GM10248 (cell line): ENCODE data around the gene ART1.

ENCODE experiments used
- CTCF ChIA-PET: fragments of 300-600 bp; sonication (Branson Sonifier 250); formaldehyde crosslinking; extraction: SDS; loops from one replicate; lab custom pipeline; 2021; ENCODE audit warnings: antibody characterized with exemption; lab: Yijun Ruan, JAX
- POLR2A ChIA-PET: fragments of 350-650 bp; sonication (Branson Sonifier 250); formaldehyde crosslinking; extraction: SDS; loops from one replicate; lab custom pipeline; 2020; ENCODE audit warnings: antibody characterized with exemption; lab: Yijun Ruan, JAX
- DNase-seq: peaks from one replicate; pipeline ENCODE4 v3.0.0; 2012; ENCODE audit errors: extremely low spot score
- CTCF ChIP-seq: IDR thresholded peaks from 2 replicates; pipeline ENCODE4 v1.5.1; 2012; ENCODE audit warnings: mild to moderate bottlenecking, low read depth; ENCODE audit errors: extremely low read depth, missing control alignments, control extremely low read depth

ART1 gene

DNA sequence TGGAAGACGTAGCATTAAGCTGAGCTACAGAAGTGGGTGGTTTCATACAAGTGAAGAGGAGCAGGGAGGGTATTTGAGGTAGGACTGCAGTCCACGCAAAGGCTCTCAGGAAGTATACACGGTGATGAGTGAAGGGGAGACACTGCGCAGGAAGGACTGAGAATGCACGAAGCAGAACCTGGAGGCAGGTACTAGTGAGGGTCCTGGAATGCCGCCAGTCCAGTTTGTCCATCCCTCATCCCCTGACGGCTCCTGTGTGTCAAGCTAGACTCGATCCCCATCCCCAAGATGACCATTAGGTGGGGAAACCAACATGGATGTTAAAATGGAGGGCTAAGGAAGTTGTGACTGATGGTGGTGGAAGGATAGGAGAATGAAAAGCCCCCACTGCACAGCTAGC lies 26.9 kb upstream of the ART1 start:
- DNase-seq, result no peak
- TF ChIP-seq CTCF, result no peak
- ChIA-PET POLR2A (no interaction called here), CTCF (interaction anchor here (0.7 to 2.4 kb wide), 3 partner anchors 8 to 13 kb away, joined by 3 to 11 read pairs (median 3); no protein-coding TSS in a partner anchor)

- DNase-seq, result no peak
- ChIA-PET CTCF (no interaction called here), POLR2A (interaction anchor here (0.6 kb wide), 1 partner anchor 79 kb away, joined by 4 read pairs; no protein-coding TSS in a partner anchor)
- no peak for TF ChIP-seq CTCF
These were observed 22.4 kb upstream of the ART1 start for GRCh38 chr11:3622521-3622920.

DNA sequence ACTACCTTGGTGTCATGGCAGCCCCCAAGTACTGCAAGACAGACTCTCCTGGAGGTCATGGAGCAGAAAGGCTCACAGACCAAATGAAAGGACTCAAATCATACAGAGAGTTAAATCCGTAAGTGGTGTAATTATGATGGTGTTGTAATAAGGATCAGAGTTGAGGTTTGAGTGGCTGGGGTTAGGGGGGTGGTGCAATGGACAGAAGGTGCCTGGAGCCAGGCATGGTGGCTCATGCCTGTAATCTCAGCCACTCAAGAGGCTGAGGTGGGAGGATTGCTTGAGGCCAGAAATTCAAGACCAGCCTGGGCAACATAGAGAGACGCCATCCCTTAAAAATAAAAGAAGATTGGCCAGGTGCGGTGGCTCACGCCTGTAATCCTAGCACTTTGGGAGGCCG lies 21.8 kb upstream of the ART1 start:
- DNase-seq, result no peak
- TF ChIP-seq CTCF, result no peak
- ChIA-PET CTCF (interaction anchor here (1.0 kb wide), 1 partner anchor 13 kb away, joined by 3 read pairs; no protein-coding TSS in a partner anchor), POLR2A (interaction anchor here (0.6 kb wide), 1 partner anchor 80 kb away, joined by 4 read pairs; no protein-coding TSS in a partner anchor)

DNA sequence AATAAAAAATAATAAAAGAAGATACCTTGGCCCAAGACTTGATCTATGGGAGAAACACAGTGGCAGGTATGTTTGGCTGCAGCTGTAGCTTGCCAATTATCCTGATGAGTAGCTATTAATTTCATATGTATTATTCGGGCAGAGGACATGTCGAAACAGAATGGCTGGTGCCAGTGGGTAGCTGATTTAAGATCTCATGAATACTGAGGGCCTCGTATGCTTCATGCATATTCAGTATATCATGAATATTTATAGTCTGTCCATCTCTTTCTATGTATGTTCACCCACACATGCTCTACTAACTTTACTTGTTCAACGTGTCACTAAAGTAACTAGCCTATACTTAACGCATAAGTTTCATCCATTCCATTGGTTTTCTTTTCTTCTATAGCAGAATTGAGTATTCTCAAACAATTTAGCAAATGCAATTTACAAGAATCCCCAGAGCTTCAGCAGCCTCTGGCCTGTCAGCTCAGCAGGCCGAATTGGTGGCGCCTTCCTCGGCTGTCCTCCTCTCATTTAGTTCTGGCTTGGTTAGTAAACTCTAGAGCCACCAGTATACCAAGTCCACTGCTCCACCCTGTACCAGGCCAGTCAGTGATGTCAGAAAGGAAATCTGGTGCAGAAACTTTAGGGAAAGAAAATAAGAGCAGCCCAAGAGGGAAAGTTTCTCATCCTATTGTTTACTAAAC lies 21.0 kb upstream of the ART1 start:
- CTCF ChIA-PET, result interaction anchor here (1.0 kb wide), 1 partner anchor 14 kb away, joined by 3 read pairs; no protein-coding TSS in a partner anchor
- no peak for DNase-seq
- TF ChIP-seq CTCF, result no peak
- POLR2A ChIA-PET, result no interaction called here

DNA sequence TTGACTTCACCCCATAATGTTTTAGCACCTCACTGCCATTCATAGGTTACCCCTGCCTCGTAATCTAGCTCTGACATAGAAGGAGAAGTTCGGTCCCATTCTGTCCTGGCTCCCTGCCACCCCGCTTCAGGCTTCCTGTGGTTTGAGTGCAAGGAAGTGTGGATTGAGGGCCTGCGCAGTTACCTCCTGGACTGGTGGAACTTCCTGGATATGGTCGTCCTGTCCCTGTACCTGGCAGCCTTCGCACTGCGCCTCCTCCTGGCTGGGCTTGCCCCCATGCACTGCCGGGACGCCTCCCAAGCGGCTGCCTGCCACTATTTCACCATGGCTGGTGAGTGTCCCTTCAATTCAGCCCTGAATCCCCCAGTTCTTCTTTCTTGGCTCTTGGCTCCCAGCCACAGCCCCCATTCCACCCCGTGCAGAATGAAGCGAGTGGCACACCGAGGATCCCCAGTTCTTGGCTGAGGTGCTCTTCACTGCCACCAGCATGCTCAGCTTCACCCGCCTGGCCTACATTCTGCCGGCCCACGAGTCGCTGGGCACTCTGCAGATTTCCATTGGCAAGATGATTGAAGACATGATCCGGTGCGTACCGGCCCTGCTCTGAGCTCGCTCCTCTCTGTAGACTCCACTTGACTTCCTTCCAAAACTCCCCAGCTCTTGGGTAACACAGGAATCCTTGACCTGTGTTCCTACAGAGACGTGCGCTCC lies 18.5 kb upstream of the ART1 start:
- ChIA-PET CTCF (interaction anchor here (0.9 to 1.9 kb wide), 5 partner anchors 12 to 499 kb away, joined by 3 to 5 read pairs (median 3); no protein-coding TSS in a partner anchor), POLR2A (no interaction called here)
- no peak for DNase-seq
- TF ChIP-seq CTCF, result no peak

GRCh38 chr11:3627291-3627690 lies 17.6 kb upstream of the ART1 start:
- no peak for DNase-seq
- ChIA-PET POLR2A (no interaction called here), CTCF (interaction anchor here (1.1 to 1.9 kb wide), 4 partner anchors 13 to 498 kb away, joined by 3 to 5 read pairs (median 4); no protein-coding TSS in a partner anchor)
- TF ChIP-seq CTCF, result no peak
